Neural progenitor cell (in vitro differentiated cells): ENCODE data around the gene RABEPK.

Source experiments
- CTCF ChIP-seq: fragments of 200-600 bp; sonication (generic); IDR thresholded peaks from 2 replicates; pipeline ENCODE4 v1.5.1; 2017; ENCODE audit warnings: antibody characterized with exemption, mild to moderate bottlenecking
- EZH2 ChIP-seq: fragments of 200-600 bp; sonication (generic); IDR thresholded peaks from 2 replicates; pipeline ENCODE4 v1.6.1; 2017; ENCODE audit warnings: antibody characterized with exemption, mild to moderate bottlenecking, moderate library complexity

DNA sequence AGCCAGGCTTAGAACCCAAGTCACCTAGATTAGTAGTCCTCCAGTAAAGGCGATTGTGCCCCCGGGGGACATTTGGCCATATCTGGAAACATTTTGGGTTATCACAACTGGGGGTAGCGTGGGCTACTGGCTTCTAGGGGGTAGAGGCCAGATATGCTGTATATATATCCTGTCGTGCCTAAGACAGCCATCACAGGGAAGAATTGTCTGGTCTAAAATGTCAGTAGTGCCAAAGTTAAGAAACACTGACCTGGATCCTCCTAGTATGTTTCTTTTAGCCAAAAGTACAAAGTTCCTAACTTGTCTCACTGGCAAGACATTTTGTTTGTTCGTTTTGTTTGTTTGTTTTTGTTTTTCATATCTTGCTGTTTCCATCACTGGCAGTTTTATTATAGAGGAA lies 13.8 kb downstream of the RABEPK start:
- TF ChIP-seq CTCF = no peak
- no peak for TF ChIP-seq EZH2
